Breast epithelium (tissue), 3 donors: Measurements from ENCODE around the gene OSBPL10.

Experiments
- POLR2A ChIP-seq: fragments of 450-650 bp; IDR thresholded peaks from one replicate; pipeline ENCODE4 v1.6.1; 2016; ENCODE audit warnings: antibody characterized with exemption, mild to moderate bottlenecking, moderate library complexity
- POLR2AphosphoS5 ChIP-seq, 3 donors: sonication (generic); formaldehyde crosslinking; IDR thresholded peaks; one replicate each; pipeline ENCODE4 v1.6.1; 2017; ENCODE audit warnings: antibody characterized with exemption in 3 of 3
- TF ChIP-seq, protein P1 (sequence below), 3 donors: fragments of 450-650 bp; IDR thresholded peaks; one replicate each; pipeline ENCODE4 v1.5.1; 2016 to 2017; ENCODE audit warnings: antibody characterized with exemption in 3 of 3, mild to moderate bottlenecking in 3 of 3, moderate library complexity in 3 of 3

GRCh38 chr3:31724651-31725050, 256.4 kb downstream of the OSBPL10 start:
- TF ChIP-seq POLR2A: no peak
- TF ChIP-seq, protein P1, sequence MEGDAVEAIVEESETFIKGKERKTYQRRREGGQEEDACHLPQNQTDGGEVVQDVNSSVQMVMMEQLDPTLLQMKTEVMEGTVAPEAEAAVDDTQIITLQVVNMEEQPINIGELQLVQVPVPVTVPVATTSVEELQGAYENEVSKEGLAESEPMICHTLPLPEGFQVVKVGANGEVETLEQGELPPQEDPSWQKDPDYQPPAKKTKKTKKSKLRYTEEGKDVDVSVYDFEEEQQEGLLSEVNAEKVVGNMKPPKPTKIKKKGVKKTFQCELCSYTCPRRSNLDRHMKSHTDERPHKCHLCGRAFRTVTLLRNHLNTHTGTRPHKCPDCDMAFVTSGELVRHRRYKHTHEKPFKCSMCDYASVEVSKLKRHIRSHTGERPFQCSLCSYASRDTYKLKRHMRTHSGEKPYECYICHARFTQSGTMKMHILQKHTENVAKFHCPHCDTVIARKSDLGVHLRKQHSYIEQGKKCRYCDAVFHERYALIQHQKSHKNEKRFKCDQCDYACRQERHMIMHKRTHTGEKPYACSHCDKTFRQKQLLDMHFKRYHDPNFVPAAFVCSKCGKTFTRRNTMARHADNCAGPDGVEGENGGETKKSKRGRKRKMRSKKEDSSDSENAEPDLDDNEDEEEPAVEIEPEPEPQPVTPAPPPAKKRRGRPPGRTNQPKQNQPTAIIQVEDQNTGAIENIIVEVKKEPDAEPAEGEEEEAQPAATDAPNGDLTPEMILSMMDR (IDR thresholded peaks at IDR 0.05): no peak
- no peak for TF ChIP-seq POLR2AphosphoS5 (IDR thresholded peaks at IDR 0.05)
